Measurements from ENCODE around the gene FLNB.

FLNB gene

DNA sequence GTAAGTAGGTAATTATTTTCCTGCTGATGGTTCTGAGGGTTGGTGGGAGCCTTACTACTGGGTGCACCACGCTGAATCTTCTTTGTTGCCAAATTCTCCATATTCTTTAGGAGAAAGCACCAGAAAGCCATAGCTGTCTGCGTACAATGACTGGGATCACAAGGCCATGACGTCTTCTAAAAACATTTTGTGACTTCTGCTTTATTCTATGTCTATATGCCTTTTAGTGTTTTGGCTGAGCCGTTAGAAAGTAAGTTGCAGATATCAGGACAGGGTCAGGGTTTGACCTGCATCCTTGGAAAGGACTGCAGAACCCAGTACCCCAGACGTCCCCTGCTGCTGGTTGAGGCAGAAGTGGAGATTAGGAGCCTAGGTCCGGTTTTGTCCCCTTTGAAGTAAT is 107.0 kb downstream of the FLNB start:
- TF ChIP-seq, protein P1, sequence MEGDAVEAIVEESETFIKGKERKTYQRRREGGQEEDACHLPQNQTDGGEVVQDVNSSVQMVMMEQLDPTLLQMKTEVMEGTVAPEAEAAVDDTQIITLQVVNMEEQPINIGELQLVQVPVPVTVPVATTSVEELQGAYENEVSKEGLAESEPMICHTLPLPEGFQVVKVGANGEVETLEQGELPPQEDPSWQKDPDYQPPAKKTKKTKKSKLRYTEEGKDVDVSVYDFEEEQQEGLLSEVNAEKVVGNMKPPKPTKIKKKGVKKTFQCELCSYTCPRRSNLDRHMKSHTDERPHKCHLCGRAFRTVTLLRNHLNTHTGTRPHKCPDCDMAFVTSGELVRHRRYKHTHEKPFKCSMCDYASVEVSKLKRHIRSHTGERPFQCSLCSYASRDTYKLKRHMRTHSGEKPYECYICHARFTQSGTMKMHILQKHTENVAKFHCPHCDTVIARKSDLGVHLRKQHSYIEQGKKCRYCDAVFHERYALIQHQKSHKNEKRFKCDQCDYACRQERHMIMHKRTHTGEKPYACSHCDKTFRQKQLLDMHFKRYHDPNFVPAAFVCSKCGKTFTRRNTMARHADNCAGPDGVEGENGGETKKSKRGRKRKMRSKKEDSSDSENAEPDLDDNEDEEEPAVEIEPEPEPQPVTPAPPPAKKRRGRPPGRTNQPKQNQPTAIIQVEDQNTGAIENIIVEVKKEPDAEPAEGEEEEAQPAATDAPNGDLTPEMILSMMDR (IDR thresholded peaks at IDR 0.05; ENCODE audit: control insufficient read depth, insufficient read depth, low read depth, low read length, missing control alignments) = no peak
- DNase-seq (ENCODE audit: low read depth) = no peak
- H3K4me3 ChIP-seq (ENCODE audit: control insufficient read depth, low read depth, low read length) = no peak overlapping the region

DNA sequence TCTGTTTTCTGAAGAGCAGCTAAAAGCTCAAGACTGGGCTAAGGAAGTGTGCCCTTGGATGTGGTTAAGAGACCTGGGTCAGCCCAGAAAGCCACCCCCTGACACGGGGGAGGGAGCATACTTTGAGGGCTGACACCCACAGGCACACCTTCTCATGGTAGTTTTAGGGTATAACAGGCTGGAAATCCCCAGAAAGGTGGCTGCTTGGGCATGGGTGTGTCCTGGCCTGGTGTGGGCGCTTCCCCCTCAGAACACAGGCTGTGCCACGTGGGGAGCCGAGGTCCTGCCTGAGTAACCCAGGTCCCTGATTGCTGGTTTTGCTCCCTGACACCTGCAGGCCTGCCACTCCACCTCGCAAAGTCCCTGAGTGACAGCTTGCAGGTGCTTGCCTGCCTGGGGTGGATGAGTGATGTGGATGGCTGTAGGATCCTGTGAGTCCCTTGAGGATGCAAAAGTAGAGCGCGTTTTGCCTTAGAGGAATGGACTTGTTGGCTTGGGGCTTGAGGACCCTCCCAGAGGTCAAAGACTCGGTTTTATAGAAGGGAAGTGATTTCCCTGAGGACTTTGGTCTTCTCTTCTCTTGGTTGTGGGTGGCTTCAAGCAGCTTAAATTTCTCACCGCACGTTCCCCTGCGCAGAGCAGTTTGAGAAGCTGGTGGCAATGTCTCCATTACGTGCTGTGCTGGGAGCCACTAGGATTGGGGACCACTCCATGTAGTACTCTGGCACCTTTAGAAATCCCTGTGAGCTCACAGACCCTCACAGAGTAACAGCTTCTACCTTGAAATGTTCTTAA is 108.1 kb downstream of the FLNB start:
- H3K4me3 ChIP-seq (ENCODE audit: control insufficient read depth, low read depth, low read length) = no peak overlapping the region
- TF ChIP-seq, protein P1 (IDR thresholded peaks at IDR 0.05; ENCODE audit: control insufficient read depth, insufficient read depth, low read depth, low read length, missing control alignments) = no peak
- DNase-seq (ENCODE audit: low read depth) = no peak

DNA sequence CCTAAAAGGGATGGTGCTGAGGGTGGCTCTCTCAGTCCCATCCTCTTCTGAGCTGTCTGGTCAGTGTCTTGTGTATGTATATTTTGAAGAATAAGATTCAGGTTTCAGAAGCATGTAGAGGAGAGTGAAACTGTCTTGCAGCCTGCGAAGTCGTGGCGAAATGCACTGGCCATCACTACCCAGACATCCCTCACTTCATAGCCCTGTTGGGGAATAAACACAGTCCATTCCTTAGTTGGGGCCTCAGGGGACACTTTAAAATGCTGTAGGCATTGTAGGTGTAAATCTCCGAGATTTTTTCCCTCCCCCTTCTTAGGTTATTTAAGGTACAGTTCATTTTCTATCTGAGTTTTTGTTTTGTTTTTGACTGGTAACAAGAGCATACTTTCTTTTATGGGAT is 108.8 kb downstream of the FLNB start:
- no peak for DNase-seq (ENCODE audit: low read depth)
- TF ChIP-seq, protein P1 (IDR thresholded peaks at IDR 0.05; ENCODE audit: control insufficient read depth, insufficient read depth, low read depth, low read length, missing control alignments) = no peak
- no peak overlapping the region for H3K4me3 ChIP-seq (ENCODE audit: control insufficient read depth, low read depth, low read length)

DNA sequence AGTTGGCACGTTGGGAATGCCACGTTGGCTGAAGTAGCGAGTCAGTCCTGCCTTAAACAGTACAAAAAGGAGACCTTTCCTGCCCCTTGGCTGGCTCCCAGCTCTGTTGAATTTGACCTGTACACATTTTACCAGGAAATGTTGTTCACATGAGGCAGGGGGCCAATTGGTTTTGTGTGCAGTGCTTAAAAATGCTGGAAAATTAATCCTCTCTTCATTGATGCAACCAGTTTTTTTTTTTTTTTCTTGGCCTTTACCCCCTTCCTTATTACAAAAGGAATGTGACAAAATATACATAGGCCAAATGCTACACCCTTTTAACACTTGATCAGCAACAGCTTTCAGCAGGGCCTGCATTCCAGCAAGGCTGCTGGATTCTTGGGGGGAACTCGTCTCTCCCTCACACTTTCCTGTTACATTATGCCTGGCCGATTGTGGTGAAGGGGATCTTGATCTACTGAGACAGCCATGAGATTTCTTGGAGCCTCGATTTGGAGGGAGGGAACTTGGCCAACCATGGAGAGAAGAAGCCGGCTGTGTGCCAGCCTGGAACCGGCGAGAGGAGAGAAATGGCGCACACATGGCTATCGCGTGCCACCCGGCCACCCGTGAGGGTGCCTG is 109.4 kb downstream of the FLNB start:
- DNase-seq (ENCODE audit: low read depth) = no peak
- no peak overlapping the region for H3K4me3 ChIP-seq (ENCODE audit: control insufficient read depth, low read depth, low read length)
- TF ChIP-seq, protein P1 (IDR thresholded peaks at IDR 0.05; ENCODE audit: control insufficient read depth, insufficient read depth, low read depth, low read length, missing control alignments) = no peak

DNA sequence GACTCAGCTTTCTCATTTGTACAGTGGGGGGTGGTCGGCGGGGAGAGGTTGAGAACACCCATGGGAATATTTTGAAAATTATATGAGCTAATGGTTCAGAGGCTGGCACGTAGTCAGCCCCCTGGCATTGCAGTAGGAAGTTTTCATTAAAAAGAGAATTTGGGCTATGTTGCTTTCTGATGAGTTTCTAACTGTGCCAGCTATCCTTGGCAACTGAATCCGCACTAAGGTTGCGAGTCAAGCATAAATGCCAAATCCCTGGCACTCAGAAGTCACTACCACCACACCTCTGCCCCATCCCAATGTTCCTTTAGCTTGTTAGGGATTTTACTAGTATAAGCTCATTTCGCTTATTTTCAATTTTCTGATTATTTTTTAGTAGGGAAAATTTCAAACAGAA is 111.0 kb downstream of the FLNB start:
- TF ChIP-seq, protein P1 (IDR thresholded peaks at IDR 0.05; ENCODE audit: control insufficient read depth, insufficient read depth, low read depth, low read length, missing control alignments) = no peak
- no peak for DNase-seq (ENCODE audit: low read depth)
- H3K4me3 ChIP-seq (ENCODE audit: control insufficient read depth, low read depth, low read length) = no peak overlapping the region

DNA sequence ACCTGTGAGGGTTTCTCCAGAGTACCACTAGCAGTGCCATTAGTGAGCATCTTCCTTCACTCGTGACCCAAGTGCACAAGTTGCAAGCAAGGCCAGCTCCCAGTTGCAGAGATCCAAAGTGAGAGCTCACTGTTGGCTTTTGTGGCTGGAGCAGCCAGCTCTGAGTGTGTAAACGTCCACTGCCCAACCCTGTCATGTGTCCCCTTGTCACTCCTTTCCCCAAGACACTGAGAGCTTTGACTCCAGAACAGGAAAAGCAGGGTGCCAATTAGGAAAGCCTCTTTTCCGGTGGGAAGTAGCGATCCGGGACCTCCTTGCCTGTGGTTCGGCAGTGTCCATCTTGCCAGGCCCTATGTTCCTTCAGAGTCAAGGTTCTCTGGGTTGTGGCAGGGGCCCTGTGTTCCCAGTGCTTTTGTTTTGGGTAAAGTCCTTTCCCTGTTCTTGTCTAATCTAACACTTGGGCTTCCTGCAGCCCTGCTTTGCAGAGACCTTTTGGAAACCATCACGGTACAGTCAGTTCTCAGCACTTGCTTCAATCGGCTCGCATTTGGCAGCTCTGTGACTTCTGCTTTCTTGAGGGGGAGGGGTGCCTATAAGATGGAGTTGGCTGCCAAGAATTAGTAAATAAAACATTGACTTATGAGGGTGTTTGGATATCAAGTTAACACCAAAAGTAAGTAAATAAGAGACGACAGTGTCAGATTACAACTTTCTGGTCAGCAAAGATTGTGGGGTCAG is 112.0 kb downstream of the FLNB start:
- no peak for DNase-seq (ENCODE audit: low read depth)
- TF ChIP-seq, protein P1 (IDR thresholded peaks at IDR 0.05; ENCODE audit: control insufficient read depth, insufficient read depth, low read depth, low read length, missing control alignments) = no peak
- no peak overlapping the region for H3K4me3 ChIP-seq (ENCODE audit: control insufficient read depth, low read depth, low read length)

Data from AG09309 (cell line).